ENCODE data around the gene ATP2B2. TPM values are rescaled to one million over a fixed set of nuclear protein-coding genes. Genes with fewer than 3 reads are reported as not detected.

Gene ATP2B2
- total and polyA plus RNA-seq, 10 of the 15 experiments (the other 5 are each of a cell fraction or from before 2014, with no cell fraction given), result 0.04 TPM; not detected in 9

GRCh38 chr3:10448544-10448943 lies 56.8 kb downstream of the ATP2B2 start (continued):
- TF ChIP-seq, protein P1, sequence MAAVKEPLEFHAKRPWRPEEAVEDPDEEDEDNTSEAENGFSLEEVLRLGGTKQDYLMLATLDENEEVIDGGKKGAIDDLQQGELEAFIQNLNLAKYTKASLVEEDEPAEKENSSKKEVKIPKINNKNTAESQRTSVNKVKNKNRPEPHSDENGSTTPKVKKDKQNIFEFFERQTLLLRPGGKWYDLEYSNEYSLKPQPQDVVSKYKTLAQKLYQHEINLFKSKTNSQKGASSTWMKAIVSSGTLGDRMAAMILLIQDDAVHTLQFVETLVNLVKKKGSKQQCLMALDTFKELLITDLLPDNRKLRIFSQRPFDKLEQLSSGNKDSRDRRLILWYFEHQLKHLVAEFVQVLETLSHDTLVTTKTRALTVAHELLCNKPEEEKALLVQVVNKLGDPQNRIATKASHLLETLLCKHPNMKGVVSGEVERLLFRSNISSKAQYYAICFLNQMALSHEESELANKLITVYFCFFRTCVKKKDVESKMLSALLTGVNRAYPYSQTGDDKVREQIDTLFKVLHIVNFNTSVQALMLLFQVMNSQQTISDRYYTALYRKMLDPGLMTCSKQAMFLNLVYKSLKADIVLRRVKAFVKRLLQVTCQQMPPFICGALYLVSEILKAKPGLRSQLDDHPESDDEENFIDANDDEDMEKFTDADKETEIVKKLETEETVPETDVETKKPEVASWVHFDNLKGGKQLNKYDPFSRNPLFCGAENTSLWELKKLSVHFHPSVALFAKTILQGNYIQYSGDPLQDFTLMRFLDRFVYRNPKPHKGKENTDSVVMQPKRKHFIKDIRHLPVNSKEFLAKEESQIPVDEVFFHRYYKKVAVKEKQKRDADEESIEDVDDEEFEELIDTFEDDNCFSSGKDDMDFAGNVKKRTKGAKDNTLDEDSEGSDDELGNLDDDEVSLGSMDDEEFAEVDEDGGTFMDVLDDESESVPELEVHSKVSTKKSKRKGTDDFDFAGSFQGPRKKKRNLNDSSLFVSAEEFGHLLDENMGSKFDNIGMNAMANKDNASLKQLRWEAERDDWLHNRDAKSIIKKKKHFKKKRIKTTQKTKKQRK (IDR thresholded peaks at IDR 0.05; ENCODE audit: low read depth, low read length), result no peak
- TF ChIP-seq MLLT1 (IDR thresholded peaks at IDR 0.05), result no peak
- TF ChIP-seq ZNF592 (IDR thresholded peaks at IDR 0.05), result no peak
- no peak for TF ChIP-seq ELK1 (IDR thresholded peaks at IDR 0.05; ENCODE audit: low read depth, low read length)
- TF ChIP-seq PML (IDR thresholded peaks at IDR 0.05; ENCODE audit: low read length), result no peak
- TF ChIP-seq NR2C1 (IDR thresholded peaks at IDR 0.05), result no peak
- TF ChIP-seq BCL11A (IDR thresholded peaks at IDR 0.05; ENCODE audit: low read depth, low read length), result no peak
- no peak for TF ChIP-seq NFIC (IDR thresholded peaks at IDR 0.05; ENCODE audit: low read depth, low read length)
- no peak for TF ChIP-seq RAD51 (IDR thresholded peaks at IDR 0.05)
- no peak for TF ChIP-seq BACH1 (IDR thresholded peaks at IDR 0.05; ENCODE audit: borderline replicate concordance)
- TF ChIP-seq SPI1 (IDR thresholded peaks at IDR 0.05; ENCODE audit: borderline replicate concordance, insufficient read depth, low read depth, low read length), result no peak
